HG03025 (cell line): ENCODE measurements around the gene TDRD5.
"Not testable (repeated sequence)": the region's sequence is repeated elsewhere in the genome, so short reads cannot be mapped to it uniquely, and the experiment has no call there.

Experiments
- ATAC-seq: cut with Tn5 transposase; IDR thresholded peaks from one replicate; pipeline ENCODE4 v1.9.1; 2021; ENCODE audit warnings: mild to moderate bottlenecking, moderate library complexity; ENCODE audit not compliant: unreplicated experiment, low FRiP score

TDRD5 gene

DNA sequence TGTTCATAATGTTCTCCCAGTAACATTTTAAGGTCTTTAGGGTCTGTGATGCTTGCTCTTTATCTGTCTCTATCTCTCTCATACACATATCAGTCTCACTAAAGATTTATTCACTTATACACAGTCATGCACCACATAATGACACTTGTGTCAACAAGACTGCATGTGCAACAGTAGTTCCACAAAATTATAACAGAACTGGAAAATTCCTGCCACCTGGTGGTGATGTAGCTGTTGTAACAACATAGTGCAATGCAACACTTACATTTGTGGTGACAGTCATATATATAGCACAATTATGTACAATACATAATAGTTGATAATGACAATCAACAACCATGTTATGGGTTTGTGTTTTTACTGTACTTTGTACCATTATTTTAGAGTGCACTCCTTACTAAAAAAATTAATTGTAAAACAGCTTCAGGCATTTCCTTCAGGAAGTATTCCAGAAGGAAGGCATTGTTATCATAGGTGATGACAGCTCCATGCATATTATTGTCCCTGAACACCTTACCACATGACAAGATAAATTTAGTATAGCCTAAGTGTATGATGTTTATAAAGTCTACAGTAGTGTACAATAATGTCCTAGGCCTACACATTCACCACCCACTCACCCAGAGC, 8.1 kb downstream of the TDRD5 start:
- no peak for ATAC-seq

DNA sequence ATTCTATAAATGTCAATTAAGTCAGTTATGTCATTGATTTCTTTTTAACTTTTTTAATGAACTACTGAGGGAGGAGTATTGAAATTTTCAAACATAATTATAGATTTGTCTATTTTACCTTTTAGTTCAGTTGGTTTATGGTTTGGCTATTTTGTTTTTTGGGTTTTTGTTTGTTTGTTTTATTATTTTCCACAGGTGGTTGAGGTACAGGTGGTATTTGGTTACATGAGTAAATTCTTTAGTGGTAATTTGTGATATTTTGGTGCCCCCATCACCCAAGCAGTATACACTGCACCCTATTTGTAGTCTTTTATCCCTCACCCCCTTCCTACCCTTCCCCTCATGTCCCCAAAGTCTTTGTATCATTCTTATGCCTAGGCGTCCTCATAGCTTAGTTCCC, 9.5 kb downstream of the TDRD5 start:
- no peak for ATAC-seq

DNA sequence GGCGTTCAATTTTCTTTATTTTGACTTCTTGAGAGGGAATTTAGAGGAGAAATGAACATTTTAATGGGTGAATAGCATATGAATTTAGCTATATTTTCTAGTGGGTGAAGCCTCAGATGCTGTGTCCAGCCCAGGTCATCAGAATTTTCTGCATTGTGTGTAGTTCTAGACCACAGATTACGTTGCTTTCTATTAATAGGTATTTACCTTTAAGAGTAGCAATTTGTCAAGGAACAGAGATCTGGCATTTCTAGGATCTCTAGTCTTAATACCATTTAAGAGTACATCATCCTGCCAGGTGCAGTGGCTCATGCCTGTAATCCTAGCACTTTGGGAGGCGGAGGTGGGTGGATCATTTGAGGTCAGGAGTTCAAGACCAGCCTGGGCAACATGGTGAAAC, 20.7 kb downstream of the TDRD5 start:
- ATAC-seq, result no peak

DNA sequence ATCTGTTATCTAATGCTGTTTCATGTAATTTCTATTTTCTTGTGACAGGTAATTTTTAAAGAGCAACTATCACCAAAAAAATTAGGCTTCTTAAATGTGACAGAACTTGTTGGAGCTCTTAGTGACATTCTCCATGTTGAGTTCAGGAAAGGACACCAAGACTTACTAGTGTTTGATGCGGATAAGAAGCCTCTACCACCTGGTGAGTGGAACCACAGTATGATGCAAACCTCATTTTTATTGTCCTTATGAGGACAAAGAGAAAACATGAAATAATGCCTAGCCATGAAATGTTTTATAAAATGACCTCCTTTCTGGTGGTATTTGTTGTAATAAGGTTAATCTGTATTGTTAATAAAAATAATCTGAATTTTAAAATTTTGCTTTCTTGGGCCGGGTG, 39.1 kb downstream of the TDRD5 start:
- ATAC-seq, result no peak

DNA sequence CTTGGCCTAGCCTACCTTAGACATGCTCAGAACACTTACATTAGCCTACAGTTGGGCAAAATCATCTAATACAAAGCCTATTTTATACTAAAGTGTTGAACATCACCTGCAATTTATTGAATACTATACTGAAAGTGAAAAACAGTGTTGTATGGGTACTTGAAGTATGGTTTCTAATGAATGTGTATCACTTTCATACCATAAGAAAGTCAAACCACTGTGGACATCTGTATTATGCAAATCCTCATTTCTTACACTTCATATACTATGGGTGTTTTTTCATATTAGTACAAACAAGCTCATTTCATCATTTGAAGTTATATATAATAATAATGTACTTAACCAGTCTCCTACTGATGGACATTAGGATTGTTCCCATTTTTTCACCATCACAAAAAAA, 41.2 kb downstream of the TDRD5 start:
- ATAC-seq, result peak; percentile 49

DNA sequence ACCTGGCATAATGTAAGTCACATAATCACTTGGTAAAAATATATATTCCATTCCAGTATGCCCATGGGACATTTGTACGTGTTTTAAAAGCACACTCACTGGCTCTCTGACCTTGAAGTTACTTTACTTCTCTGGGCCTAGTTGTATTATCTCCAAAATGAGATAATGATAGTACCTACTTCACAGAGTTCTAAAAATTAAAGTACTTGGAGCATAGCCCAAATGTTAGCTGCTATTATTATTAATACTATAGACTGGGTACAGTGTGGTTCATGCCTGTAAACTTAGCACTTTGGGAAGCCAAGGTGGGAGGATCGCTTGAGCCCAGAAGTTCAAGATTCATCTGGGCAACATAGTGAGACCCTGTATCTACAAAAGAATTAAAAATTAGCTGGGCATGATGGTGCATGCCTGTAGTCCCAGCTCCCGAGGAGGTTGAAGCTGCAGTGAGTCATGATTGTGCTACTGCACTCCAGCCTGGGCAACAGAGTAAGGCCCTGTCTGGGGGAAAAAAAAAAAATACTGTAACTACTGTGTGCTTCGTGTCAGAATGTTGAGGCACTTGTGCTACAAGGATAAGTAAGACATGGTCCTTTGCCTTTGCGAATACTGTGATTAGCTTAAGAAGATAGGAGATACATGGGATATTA, 45.7 kb downstream of the TDRD5 start:
- ATAC-seq, result no peak

DNA sequence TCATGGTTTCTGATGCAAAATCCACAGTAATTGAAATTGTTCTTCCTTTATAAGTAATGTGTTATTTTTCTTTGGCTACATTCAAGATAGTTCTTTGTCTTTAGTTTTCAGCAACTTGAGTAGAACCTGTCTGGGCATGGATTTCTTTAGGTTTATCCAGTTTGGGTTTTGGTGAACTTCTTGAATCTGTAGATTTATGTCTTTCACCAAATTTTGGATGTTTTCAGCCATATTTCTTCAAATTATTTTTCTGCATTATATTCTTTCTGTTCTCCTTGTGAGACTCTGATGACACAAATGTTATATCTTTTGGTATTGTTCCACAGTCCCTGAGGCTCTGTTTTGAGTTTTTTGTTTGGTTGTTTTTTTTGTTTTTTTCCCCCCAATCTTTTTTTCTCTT, 69.4 kb downstream of the TDRD5 start:
- ATAC-seq, result no peak

DNA sequence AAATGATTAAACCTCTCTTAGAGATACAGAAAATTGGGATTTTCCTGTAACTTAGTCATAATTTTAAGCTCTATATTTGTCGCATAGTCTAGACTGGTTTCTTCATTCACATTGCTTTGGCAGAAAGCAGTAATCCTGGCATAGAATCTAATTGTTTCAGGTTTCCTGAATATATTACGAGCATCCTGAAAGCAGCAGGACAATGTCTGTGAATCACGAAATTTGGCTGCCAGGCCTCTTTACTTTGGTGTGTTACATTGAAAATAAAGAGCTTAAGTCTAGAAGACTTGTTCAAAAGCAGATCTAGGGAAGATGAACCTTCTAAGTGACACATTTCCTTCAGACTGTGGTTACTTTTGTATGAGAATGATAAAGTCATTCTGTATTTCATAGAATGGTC, 72.2 kb downstream of the TDRD5 start:
- ATAC-seq, result no peak

DNA sequence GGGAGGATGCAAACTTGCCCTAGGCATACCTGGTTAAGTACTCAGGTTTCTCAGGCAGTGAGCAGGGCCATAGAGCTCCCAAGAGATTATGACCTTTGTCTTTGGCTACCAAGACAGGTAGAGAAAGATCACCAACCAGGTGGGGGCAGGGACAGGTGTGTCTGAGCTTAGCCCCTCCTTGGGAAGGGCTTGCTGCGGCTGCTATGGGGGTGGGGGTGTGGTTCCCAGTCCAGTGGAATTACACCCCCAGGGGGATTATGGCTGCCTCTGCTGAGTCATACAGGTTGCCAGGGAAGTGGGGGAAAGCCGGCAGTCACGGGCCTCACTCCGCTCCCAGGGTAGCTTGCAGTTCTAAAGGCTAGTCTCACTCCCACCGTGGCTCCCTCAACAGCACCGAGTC, 86.2 kb downstream of the TDRD5 start:
- ATAC-seq, result no peak

DNA sequence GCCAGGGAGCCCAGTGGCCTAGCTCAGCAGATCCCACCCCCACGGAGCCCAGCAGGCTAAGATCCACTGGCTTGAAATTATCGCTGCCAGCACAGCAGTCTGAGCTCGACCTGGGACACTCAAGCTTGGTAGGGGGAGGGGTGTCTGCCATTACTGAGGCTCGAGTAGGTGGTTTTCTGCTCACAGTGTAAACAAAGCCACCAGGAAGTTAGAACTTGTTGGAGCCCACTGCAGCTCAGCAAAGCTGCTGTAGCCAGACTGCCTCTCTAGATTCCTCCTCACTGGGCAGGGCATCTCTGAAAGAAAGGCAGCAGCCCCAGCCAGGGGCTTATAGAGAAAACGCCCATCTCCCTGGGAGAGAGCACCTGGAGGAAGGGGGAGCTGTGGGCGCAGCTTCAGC, 102.9 kb downstream of the TDRD5 start:
- not testable (repeated sequence) for ATAC-seq

DNA sequence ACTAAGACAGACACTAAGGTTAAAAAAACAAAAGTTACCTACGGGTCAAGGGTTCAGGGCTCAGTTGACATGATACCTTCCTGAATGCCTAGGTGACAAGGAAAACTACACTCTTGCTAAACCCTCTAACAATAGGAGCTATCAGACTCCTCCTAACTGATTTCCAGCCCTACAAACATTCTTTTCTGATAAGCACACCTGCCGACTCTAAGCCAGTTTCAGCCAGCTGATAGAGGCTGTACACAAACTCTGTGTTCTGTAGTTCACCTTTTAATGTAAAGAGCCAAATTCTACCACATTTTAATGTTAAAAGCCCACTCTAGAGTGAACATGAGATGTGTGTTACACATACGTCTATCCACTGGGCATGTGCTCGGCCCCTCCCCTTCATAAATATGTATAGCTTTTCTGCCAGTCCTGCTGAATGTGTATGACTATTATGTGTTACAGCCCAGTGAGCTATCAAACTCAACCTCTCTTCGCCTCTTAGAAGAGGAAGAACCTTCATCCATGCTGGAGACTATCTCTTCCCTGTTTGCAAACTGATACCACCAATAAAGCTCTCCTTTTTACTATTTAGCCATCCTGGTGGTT, 111.4 kb downstream of the TDRD5 start:
- no peak for ATAC-seq

DNA sequence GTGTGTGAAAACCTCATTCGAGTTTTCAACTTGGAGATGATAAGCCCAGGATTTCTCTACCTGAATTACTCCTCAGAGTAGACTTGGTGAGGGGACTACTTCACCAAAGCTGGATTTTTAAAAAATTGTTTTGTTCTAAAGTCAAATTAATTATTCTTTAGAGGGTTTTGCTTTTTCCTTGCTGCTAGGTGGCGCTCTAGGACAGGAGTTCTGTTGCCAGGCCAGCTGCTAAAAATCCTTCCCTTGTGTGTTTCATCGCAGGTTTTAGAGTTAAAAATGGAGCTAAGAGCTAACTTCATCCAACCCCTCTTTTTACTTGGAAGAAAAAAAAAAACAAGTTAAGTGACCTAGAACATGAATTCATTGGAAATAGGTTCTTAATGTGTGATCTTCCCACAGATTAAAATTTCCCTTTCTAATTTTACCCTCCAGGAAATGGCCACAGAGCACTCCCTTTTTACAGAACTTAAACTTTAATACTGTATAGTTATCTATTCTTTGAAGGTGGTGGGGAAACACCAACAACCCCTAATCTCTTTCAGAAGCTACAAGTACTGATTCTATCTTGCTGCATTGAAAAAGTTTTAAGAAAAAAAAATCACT, 114.8 kb downstream of the TDRD5 start:
- no peak for ATAC-seq

DNA sequence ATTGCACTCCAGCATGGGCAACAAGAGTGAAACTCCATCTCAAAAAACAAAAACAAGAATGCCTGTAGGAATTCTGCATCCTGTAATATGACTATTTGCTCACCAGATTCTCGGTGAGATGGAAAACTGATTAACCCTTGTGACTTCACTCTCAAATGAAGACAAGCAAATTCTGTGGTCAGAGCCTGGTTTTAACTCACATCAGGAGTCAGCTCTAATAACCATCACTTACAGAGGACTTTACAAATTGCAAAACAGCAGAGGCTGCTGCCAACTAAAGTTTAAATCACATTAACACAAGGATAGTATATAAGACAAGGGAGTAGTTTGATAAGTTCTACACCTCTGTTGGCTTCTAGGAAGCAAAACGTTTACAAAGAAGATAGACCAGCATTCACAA, 115.8 kb downstream of the TDRD5 start:
- no peak for ATAC-seq

DNA sequence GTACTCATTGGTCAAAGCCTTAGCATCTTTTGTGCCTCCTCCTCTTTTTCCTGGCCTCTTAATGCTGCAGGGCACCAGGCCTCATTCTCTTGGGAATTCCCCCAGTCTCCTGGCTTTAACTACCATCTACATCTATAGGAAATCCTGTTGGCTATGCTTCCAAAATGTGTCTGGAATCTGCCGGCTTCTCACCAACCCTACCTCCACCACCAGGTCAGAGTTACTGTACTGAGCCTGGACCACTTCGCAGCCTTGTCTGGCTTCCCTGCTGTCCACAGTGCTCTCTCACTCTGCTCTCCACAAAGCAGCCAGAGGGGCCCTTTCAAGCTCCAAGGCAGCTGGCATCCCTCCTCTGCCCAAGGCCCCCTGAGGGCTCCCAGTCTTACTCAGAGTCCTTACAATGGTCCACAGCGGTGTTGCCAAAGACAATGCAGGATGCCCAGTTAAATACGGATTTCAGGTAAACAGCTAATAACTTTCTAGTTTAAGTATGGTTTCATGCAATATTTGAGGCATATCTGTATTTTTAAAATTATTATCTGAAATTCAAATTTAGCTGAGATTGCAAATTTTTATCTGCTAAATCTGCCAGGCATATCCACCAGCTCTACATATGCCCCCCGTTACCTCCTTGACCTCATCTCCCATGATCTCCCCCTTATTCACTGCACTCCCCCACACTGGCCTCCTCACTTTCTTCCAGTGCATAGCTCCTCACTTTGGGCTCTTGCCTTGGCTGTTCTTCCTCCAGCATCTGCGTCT, 117.0 kb downstream of the TDRD5 start:
- no peak for ATAC-seq

DNA sequence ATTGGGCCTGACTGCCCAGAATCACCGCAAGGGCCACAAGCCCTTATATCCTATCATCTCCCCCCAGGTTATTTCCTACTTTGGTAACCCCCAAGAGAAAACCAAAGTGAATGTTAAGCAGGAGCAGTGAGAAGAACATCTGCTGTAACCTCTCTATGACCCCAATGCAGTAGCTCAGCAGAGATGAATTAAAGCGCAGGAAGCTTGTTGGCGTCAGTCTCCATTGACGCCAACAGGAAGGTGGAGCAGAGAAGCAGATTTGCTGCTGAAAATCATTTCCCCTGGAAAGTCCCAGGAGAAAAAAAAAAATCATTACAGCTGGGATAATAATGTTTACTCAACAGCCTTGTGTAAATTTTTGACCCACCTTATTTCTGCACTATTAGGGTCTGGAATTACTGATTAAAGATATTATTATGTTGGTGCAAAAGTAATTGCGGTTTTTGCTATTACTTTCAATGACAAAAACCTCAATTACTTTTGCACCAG, 118.3 kb downstream of the TDRD5 start:
- no peak for ATAC-seq

DNA sequence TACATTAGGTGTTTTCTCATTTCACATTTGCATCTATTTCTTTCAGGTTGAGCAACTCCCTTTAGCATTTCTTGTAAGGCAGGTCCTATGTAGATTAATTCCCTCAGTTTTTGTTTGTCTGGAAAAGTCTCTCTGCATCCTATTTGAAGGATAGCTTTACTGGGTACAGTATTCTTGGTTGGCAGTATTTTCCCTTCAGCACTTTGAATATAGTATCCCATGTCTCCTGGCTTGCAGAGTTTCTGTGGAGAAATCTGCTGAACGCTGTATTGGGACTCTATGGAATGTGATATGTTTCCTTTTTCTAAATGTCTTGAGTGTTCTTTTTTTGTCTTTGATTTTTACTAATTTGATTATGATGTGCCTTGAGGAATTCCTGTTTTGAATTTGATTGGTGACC, 122.5 kb downstream of the TDRD5 start:
- ATAC-seq, result no peak

DNA sequence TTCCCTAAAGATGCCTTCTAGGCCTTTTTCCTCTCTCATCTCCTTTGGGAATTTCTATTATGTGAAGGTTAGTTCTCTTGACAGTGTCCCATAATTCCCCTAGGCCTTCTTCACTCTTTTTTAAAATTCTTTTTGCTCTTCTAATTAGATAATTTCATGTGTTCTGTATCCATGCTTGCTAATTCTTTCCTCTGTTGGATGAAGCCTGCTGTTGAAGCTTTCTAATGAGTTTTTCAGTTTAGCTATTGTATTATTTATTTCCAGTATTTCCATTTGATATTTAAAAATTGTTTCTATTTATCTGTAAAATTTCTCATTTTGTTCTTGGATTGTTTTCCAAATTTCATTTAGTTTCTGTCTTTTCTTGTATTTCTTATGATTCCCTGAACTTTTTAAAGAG, 123.0 kb downstream of the TDRD5 start:
- no peak for ATAC-seq

DNA sequence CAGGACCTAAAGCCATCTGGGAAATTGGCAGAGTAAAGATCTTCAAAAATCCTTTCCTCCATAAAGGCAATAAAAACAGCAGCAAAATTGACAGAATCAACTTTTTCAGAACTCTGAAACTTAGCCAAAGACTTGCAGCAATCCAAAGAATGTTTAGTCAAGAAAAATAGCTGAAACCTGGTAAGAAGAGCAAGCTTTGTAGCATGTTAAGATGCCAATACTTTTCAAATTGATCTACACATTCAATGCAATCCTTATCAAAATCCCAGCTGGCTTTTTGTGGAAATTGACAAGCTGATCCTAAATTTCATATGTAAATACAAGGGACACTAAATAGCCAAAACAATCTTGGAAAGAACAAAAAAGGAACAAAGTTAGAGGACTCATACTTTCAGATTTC, 127.6 kb downstream of the TDRD5 start:
- ATAC-seq, result no peak

DNA sequence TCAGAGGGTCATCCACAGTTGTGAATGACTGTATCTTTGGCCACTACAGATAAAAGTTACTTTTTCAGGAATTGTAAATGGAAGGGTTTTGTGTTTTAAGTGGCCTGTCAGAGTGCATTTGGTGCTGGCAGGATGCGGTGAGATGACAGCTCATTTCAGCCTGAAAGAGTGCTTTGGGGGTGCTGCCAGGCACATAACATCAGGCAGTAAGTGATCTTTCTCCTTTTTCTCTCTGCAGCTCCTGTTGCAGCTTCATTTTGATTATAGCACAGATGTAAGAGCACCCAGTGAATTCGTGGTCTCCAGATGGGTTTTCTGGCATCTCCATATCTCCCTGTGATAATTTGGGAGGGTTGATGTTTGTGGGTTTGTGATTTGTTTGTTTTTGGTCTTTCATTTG, 136.6 kb downstream of the TDRD5 start:
- ATAC-seq, result no peak

DNA sequence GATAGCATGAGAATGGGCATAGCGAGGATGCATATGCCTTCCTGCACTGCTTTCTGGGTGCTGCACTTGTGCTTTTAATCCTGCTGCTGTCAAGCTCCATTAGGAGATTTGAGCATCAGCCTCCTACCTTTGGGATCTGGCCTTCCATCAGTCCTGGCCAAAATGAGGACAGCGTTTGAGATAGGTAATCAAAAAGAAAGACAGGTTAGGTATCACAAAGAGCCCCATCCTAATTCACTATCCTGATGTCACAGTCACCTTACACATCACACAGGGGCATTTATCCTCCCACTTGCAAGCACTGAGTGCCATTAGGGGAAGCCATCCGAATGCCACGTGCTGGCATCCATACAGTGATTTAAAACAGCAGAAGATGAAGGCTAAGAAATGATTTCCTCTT, 138.2 kb downstream of the TDRD5 start:
- no peak for ATAC-seq

DNA sequence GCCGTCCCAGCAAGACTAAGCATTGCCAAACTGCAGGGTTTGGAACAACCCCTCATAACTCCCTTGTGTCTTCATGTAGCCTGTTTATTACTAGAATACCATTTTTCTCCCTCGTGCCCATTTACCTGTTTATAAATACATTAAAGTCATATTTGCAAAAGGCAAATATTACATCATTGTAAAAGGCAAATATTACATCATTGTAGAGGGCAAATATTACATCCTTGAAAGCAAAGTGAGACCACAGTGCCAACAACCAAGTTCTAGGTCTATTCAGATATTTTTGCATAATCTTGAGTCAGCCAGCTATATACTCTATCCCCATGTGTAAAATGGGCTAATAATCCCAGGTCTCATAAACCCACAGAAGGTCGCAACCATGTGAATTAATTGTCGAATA, 140.0 kb downstream of the TDRD5 start:
- no peak for ATAC-seq
